Astrocyte of the spinal cord (primary cell): Measurements from ENCODE around the gene GNAQ.
A peak's percentile ranks its signal among the peaks of the same experiment; 100 is the strongest.

Source experiments
- DNase-seq: peaks from one replicate; pipeline ENCODE4 v3.0.0; 2011; ENCODE audit warnings: low read depth, low spot score
- H3K4me3 ChIP-seq: 2 replicates; pipeline ENCODE4 v1.5.1; 2011; ENCODE audit warnings: low read depth, mild to moderate bottlenecking, low read length, moderate library complexity
- CTCF ChIP-seq: IDR thresholded peaks from 2 replicates; pipeline ENCODE4 v1.5.1; 2012; ENCODE audit warnings: low read depth, mild to moderate bottlenecking, low read length, inconsistent platforms
- in situ Hi-C: cut with HindIII; loops from 2 replicates; pipeline ENCODE4 v1.10.0; 2017; ENCODE audit warnings: low sequenced_read_pairs

The GNAQ gene

GRCh38 chr9:78044886-78045285 is 13.3 kb upstream of the GNAQ start:
- DNase-seq: no peak
- TF ChIP-seq CTCF: no peak
- in situ Hi-C loops: no loop called here
- no peak overlapping the region for H3K4me3 ChIP-seq

- no peak for DNase-seq
- no peak for TF ChIP-seq CTCF
- H3K4me3 ChIP-seq: no peak overlapping the region
- in situ Hi-C loops: no loop called here
Measured at GRCh38 chr9:78044189-78044588, 12.6 kb upstream of the GNAQ start.

GRCh38 chr9:78041971-78042370 is 10.4 kb upstream of the GNAQ start:
- in situ Hi-C loops: no loop called here
- TF ChIP-seq CTCF: no peak
- no peak overlapping the region for H3K4me3 ChIP-seq
- DNase-seq: no peak

- in situ Hi-C loops: no loop called here
- TF ChIP-seq CTCF: no peak
- H3K4me3 ChIP-seq: no peak overlapping the region
- no peak for DNase-seq
Measured at GRCh38 chr9:78040726-78041125, 9.1 kb upstream of the GNAQ start.

GRCh38 chr9:78038620-78039300 is 7.1 kb upstream of the GNAQ start:
- DNase-seq: no peak
- no peak overlapping the region for H3K4me3 ChIP-seq
- TF ChIP-seq CTCF: no peak
- in situ Hi-C loops: no loop called here

GRCh38 chr9:78035383-78035993 is 3.9 kb upstream of the GNAQ start:
- no peak overlapping the region for H3K4me3 ChIP-seq
- peak; percentile 84 for DNase-seq
- TF ChIP-seq CTCF: peak; percentile 85
- in situ Hi-C loops: no loop called here
